Gastroesophageal sphincter (tissue), 3 donors: ENCODE results near the gene C1orf167.

Experiments
- CTCF ChIP-seq, 4 experiments: fragments of 200-600 bp in 2 of 4; fragments of 450-650 bp in 2 of 4; sonication (generic) in 1 of 4; IDR thresholded peaks; one replicate each; pipeline ENCODE4 v1.5.1; 2017 to 2019; ENCODE audit warnings: antibody characterized with exemption in 4 of 4, mild to moderate bottlenecking in 2 of 4, moderate library complexity in 2 of 4
- EP300 ChIP-seq: sonication (generic); formaldehyde crosslinking; IDR thresholded peaks from one replicate; pipeline ENCODE4 v1.6.1; 2017; ENCODE audit warnings: antibody characterized with exemption, mild to moderate bottlenecking
- POLR2A ChIP-seq, 2 donors: fragments of 450-650 bp; IDR thresholded peaks; one replicate each; pipeline ENCODE4 v1.6.1; 2017; ENCODE audit warnings: antibody characterized with exemption in 2 of 2, mild to moderate bottlenecking in 2 of 2, moderate library complexity in 1 of 2
- POLR2AphosphoS5 ChIP-seq: sonication (generic); formaldehyde crosslinking; IDR thresholded peaks from one replicate; pipeline ENCODE4 v1.6.1; 2017; ENCODE audit warnings: antibody characterized with exemption

- TF ChIP-seq CTCF (IDR thresholded peaks at IDR 0.05) (no peak), POLR2A (IDR thresholded peaks at IDR 0.05) (no peak), POLR2AphosphoS5 (no peak), EP300 (no peak)
Observed at GRCh38 chr1:11725616-11726015, 36.4 kb upstream of the C1orf167 start.
